ENCODE measurements around the gene TUBB. TPM values are rescaled to one million over a fixed set of nuclear protein-coding genes. Genes with fewer than 3 reads are reported as not detected.

Gene TUBB
- total and polyA plus RNA-seq, 2 of the 8 experiments (the other 6 are each of a cell fraction or from before 2014, with no cell fraction given) = 1,880 to 3,022 TPM

GRCh38 chr6:30696432-30696831, 23.7 kb upstream of the TUBB start (continued):
- TF ChIP-seq SIX5 (IDR thresholded peaks at IDR 0.05; ENCODE audit: low read depth, low read length) (no peak), HDAC6 (IDR thresholded peaks at IDR 0.05; ENCODE audit: low read depth, low read length) (no peak), CBX5 (IDR thresholded peaks at IDR 0.05; ENCODE audit: low read depth, low read length) (no peak), SP1 (IDR thresholded peaks at IDR 0.05; ENCODE audit: low read depth, low read length) (no peak), RNF2 (IDR thresholded peaks at IDR 0.05; ENCODE audit: borderline replicate concordance, low read depth, low read length, missing control alignments, poor library complexity, severe bottlenecking) (no peak), SP4 (IDR thresholded peaks at IDR 0.05; ENCODE audit: low read length) (no peak), ZNF274 (IDR thresholded peaks at IDR 0.05; ENCODE audit: borderline replicate concordance, extremely low read depth, low read length) (no peak)
